RPMI7951 (cell line): ENCODE results near the gene MT1G. TPM values are rescaled to one million over a fixed set of nuclear protein-coding genes. Genes with fewer than 3 reads are reported as not detected.
"Not testable (repeated sequence)": the region's sequence is repeated elsewhere in the genome, so short reads cannot be mapped to it uniquely, and the experiment has no call there.

Experiments
- DNase-seq: peaks from one replicate; pipeline ENCODE4 v3.0.0-alpha.2; 2012; ENCODE audit warnings: low read depth
- total RNA-seq: library from RNA; depleted of rRNA; stranded (reverse); fragments of >200 nt; shearing (Covaris generic); gene quantifications from 2 replicates; pipeline ENCODE4 v1.2.3, GENCODE V29; 2014

Gene MT1G
- total RNA-seq, 1 experiment from 2014 or later = 13.5 TPM

GRCh38 chr16:56665286-56666261 lies 2.3 kb downstream of the MT1G start:
- DNase-seq = not testable (repeated sequence)

GRCh38 chr16:56664506-56664905 lies 3.4 kb downstream of the MT1G start:
- DNase-seq = no peak

- no peak for DNase-seq
Observed at GRCh38 chr16:56662357-56663354, 5.2 kb downstream of the MT1G start.

- no peak for DNase-seq
Observed at GRCh38 chr16:56658327-56658875, 9.5 kb downstream of the MT1G start.

- peak; percentile 63 for DNase-seq
Observed at GRCh38 chr16:56657555-56658326, 10.1 kb downstream of the MT1G start, which contains the start of gene MT1F. TSS of gene MT1F (plus strand) at chr16:56657959. CDS start at chr16:56658059, 100 bp downstream.

- DNase-seq = no peak
Observed at GRCh38 chr16:56653218-56653617, 14.6 kb downstream of the MT1G start.

- no peak for DNase-seq
Observed at GRCh38 chr16:56652600-56652999, 15.3 kb downstream of the MT1G start.

GRCh38 chr16:56651586-56651985 lies 16.3 kb downstream of the MT1G start, which contains the start of gene MT1B:
TSS of gene MT1B (plus strand) at chr16:56651886. CDS start at chr16:56651954, 68 bp downstream.
- DNase-seq = no peak

- no peak for DNase-seq
Observed at GRCh38 chr16:56649820-56650219, 18.0 kb downstream of the MT1G start.

GRCh38 chr16:56649271-56649670 lies 18.6 kb downstream of the MT1G start:
- no peak for DNase-seq

GRCh38 chr16:56647641-56648431 lies 20.0 kb downstream of the MT1G start:
- DNase-seq = no peak

- DNase-seq = no peak
Observed at GRCh38 chr16:56645838-56646237, 22.0 kb downstream of the MT1G start.

- no peak for DNase-seq
Observed at GRCh38 chr16:56645311-56645710, 22.6 kb downstream of the MT1G start.

- no peak for DNase-seq
Observed at GRCh38 chr16:56643833-56644232, 24.0 kb downstream of the MT1G start.

- DNase-seq = no peak
Observed at GRCh38 chr16:56643080-56643778, 24.6 kb downstream of the MT1G start.

GRCh38 chr16:56641166-56641565 lies 26.7 kb downstream of the MT1G start:
- no peak for DNase-seq

GRCh38 chr16:56640076-56640475 lies 27.8 kb downstream of the MT1G start:
- no peak for DNase-seq

- DNase-seq = no peak
Observed at GRCh38 chr16:56639045-56639444, 28.8 kb downstream of the MT1G start.
